Hepatocyte (in vitro differentiated cells): ENCODE results near the gene KCTD10. TPM values are rescaled to one million over a fixed set of nuclear protein-coding genes. Genes with fewer than 3 reads are reported as not detected.

Experiments used
- DNase-seq: peaks from one replicate; pipeline ENCODE4 v3.0.0-alpha.2; 2016; ENCODE audit warnings: low spot score
- H2AFZ ChIP-seq: fragments of 200-600 bp; sonication (generic); 2 replicates; pipeline ENCODE4 v1.6.0; 2016; ENCODE audit warnings: antibody characterized with exemption, mild to moderate bottlenecking
- H3K27ac ChIP-seq: fragments of 200-600 bp; sonication (generic); 2 replicates; pipeline ENCODE4 v1.5.1; 2016; ENCODE audit warnings: mild to moderate bottlenecking
- H3K27me3 ChIP-seq: fragments of 200-600 bp; sonication (generic); 2 replicates; pipeline ENCODE4 v1.6.1; 2016
- H3K36me3 ChIP-seq: fragments of 200-600 bp; sonication (generic); replicated peaks from 2 replicates; pipeline ENCODE4 v1.5.1; 2016; ENCODE audit warnings: low read depth; ENCODE audit not compliant: insufficient read depth
- H3K4me1 ChIP-seq: fragments of 200-600 bp; sonication (generic); 2 replicates; pipeline ENCODE4 v1.5.1; 2016; ENCODE audit warnings: mild to moderate bottlenecking, moderate library complexity; ENCODE audit not compliant: insufficient read depth
- H3K4me2 ChIP-seq: fragments of 200-600 bp; sonication (generic); 2 replicates; pipeline ENCODE4 v1.6.0; 2016
- H3K4me3 ChIP-seq: fragments of 200-600 bp; sonication (generic); 2 replicates; pipeline ENCODE4 v1.5.1; 2016; ENCODE audit warnings: mild to moderate bottlenecking
- H3K79me2 ChIP-seq: fragments of 200-600 bp; sonication (generic); 2 replicates; pipeline ENCODE4 v1.6.0; 2017; ENCODE audit warnings: mild to moderate bottlenecking
- H3K9me2 ChIP-seq: fragments of 200-600 bp; sonication (generic); replicated peaks from 2 replicates; pipeline ENCODE4 v1.6.0; 2017; ENCODE audit warnings: mild to moderate bottlenecking; ENCODE audit not compliant: insufficient read depth
- H3K9me3 ChIP-seq: fragments of 200-600 bp; sonication (generic); 2 replicates; pipeline ENCODE4 v1.5.1; 2016; ENCODE audit warnings: low read depth, mild to moderate bottlenecking
- H4K20me1 ChIP-seq: fragments of 200-600 bp; sonication (generic); 2 replicates; pipeline ENCODE4 v1.6.0; 2016; ENCODE audit warnings: mild to moderate bottlenecking; ENCODE audit not compliant: insufficient read depth, poor library complexity, severe bottlenecking
- EZH2 ChIP-seq: fragments of 200-600 bp; sonication (generic); IDR thresholded peaks from 2 replicates; pipeline ENCODE4 v1.6.1; 2016; ENCODE audit warnings: antibody characterized with exemption, mild to moderate bottlenecking, borderline replicate concordance
- EZH2phosphoT487 ChIP-seq: fragments of 200-600 bp; sonication (generic); IDR thresholded peaks from one replicate; pipeline ENCODE4 v1.6.1; 2018; ENCODE audit warnings: antibody characterized with exemption, mild to moderate bottlenecking, low read depth, moderate library complexity; ENCODE audit not compliant: unreplicated experiment, severe bottlenecking
- WGBS: methylation state at CpG from one replicate; pipeline ENCODE4 v1.1.6; 2016; ENCODE audit warnings: low lambda C conversion rate; ENCODE audit errors: missing lambda C conversion rate; 5-methylcytosine and 5-hydroxymethylcytosine counted together
- polyA plus RNA-seq: library from polyadenylated mRNA; unstranded; fragments of >200 nt; fragmentation: Nextera tagmentation; extraction: Ambion mirVana; gene quantifications from 2 replicates; pipeline ENCODE4 v1.2.1, GENCODE V29; 2016
- total RNA-seq: library from RNA; depleted of rRNA; stranded (reverse); fragments of >200 nt; gene quantifications from 2 replicates; pipeline ENCODE4 v1.2.3, GENCODE V29; 2014
- TF ChIP-seq, protein P1 (sequence below): fragments of 200-600 bp; sonication (generic); IDR thresholded peaks from 2 replicates; pipeline ENCODE4 v1.5.1; 2016; ENCODE audit warnings: antibody characterized with exemption, mild to moderate bottlenecking; ENCODE audit not compliant: poor library complexity

Gene KCTD10
- total and polyA plus RNA-seq, 2 experiments from 2014 or later: 29.4 to 29.7 TPM

DNA sequence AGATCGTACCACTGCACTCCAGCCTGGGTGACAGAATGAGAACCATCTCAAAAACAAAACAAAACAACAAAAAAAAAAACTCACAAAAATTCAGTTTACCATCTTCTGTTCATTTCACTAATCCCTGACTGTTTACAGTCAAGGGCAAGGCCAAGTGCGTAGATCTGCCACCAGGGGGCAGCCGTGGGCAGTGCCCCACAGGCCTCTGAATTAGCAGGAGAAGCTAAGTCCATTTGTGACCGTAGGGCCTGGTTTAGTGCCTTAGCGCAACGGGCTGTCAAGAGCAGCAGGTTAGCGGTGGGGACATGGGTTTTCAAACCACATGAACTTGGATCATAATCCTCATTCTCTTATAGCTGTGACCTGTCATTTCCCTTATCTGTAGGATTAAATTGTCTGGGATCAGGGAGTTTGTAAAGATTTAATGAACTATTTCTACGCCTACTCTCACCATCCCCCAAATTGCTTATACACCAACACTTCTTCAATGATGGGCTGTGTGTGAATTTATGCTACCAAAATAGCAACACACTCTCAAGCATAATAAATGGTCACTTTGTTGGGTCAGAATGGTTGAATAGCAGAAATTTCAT, 49.0 kb downstream of the KCTD10 start:
- Histone ChIP-seq H4K20me1 (no peaks in the 10 kb centered on the region), H3K79me2 (no peaks in the 10 kb centered on the region), H3K36me3 (no peaks in the 10 kb centered on the region), H3K9me2 (no peaks in the 10 kb centered on the region), H3K27me3 (no peaks in the 10 kb centered on the region), H3K4me1 (no peaks in the 10 kb centered on the region), H3K9me3 (no peaks in the 10 kb centered on the region), H3K27ac (no peak overlapping the region), H3K4me3 (no peak overlapping the region), H3K4me2 (no peak overlapping the region), H2AFZ (no peak overlapping the region)
- no peak for TF ChIP-seq EZH2phosphoT487
- no peak for TF ChIP-seq EZH2
- TF ChIP-seq, protein P1, sequence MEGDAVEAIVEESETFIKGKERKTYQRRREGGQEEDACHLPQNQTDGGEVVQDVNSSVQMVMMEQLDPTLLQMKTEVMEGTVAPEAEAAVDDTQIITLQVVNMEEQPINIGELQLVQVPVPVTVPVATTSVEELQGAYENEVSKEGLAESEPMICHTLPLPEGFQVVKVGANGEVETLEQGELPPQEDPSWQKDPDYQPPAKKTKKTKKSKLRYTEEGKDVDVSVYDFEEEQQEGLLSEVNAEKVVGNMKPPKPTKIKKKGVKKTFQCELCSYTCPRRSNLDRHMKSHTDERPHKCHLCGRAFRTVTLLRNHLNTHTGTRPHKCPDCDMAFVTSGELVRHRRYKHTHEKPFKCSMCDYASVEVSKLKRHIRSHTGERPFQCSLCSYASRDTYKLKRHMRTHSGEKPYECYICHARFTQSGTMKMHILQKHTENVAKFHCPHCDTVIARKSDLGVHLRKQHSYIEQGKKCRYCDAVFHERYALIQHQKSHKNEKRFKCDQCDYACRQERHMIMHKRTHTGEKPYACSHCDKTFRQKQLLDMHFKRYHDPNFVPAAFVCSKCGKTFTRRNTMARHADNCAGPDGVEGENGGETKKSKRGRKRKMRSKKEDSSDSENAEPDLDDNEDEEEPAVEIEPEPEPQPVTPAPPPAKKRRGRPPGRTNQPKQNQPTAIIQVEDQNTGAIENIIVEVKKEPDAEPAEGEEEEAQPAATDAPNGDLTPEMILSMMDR: peak; percentile 93
- peak; percentile 87 for DNase-seq
- WGBS: 22% methylated on average over 8 of the region's 8 CpGs

DNA sequence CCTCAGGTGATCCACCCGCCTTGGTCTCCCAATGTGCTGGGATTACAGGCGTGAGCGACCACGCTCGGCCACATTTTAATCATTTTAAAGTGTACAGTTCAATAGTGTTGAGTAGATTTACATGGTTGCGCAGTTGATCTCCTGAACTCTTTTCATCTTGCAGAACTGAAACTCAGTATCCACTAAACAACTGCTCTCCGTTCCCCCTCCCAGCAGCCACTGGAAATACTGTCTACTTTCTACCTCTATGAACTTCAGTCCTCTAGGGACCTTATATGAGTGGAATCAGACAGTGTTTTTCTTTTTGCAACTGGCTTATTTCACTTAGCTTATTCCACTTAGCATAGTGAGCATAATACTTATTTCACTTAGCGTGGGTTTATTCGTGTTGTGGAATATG, 53.7 kb downstream of the KCTD10 start:
- Histone ChIP-seq H3K27ac (no peak overlapping the region), H3K9me3 (no peaks in the 10 kb centered on the region), H3K4me3 (no peak overlapping the region), H3K9me2 (no peaks in the 10 kb centered on the region), H4K20me1 (no peaks in the 10 kb centered on the region), H3K4me1 (no peaks in the 10 kb centered on the region), H3K36me3 (no peaks in the 10 kb centered on the region), H3K27me3 (no peaks in the 10 kb centered on the region), H3K79me2 (no peaks in the 10 kb centered on the region), H2AFZ (no peak overlapping the region), H3K4me2 (no peak overlapping the region)
- DNase-seq: no peak
- TF ChIP-seq EZH2phosphoT487: no peak
- TF ChIP-seq EZH2: no peak
- TF ChIP-seq, protein P1: no peak
- WGBS: 92% methylated on average over 9 of the region's 9 CpGs

- no peaks in the 10 kb centered on the region for H3K79me2 ChIP-seq
- H3K9me3 ChIP-seq: no peaks in the 10 kb centered on the region
- no peak for DNase-seq
- H3K4me1 ChIP-seq: no peaks in the 10 kb centered on the region
- no peak for TF ChIP-seq EZH2
- no peak for TF ChIP-seq EZH2phosphoT487
- TF ChIP-seq, protein P1: no peak
- no peak overlapping the region for H3K4me2 ChIP-seq
- H3K9me2 ChIP-seq: no peaks in the 10 kb centered on the region
- H3K27ac ChIP-seq: no peak overlapping the region
- no peaks in the 10 kb centered on the region for H3K27me3 ChIP-seq
- no peak overlapping the region for H3K4me3 ChIP-seq
- no peaks in the 10 kb centered on the region for H4K20me1 ChIP-seq
- H3K36me3 ChIP-seq: no peaks in the 10 kb centered on the region
- no peak overlapping the region for H2AFZ ChIP-seq
- 83% methylated on average over 10 of the region's 10 CpGs for WGBS
These were observed 54.8 kb downstream of the KCTD10 start for GRCh38 chr12:109422251-109422650.
